A673 (cell line): ENCODE measurements around the gene SAA1. TPM values are rescaled to one million over a fixed set of nuclear protein-coding genes. Genes with fewer than 3 reads are reported as not detected.

ENCODE experiments used
- BruUV-seq: library from RNA; stranded (reverse); fragments of 400-500 nt; replicated peaks from 2 replicates; lab custom pipeline; 2021; lab: Mats Ljungman, UMichigan
- CTCF ChIA-PET: fragments of 300-600 bp; sonication (Branson Sonifier 250); formaldehyde crosslinking; loops from one replicate; lab custom pipeline; 2022; ENCODE audit warnings: antibody characterized with exemption; lab: Charles Lee
- POLR2A ChIA-PET: fragments of 300-600 bp; sonication (Branson Sonifier 250); formaldehyde crosslinking; loops from one replicate; lab custom pipeline; 2022; ENCODE audit warnings: antibody characterized with exemption; ENCODE audit not compliant: low non-redundant PET; lab: Charles Lee
- DNase-seq: peaks from one replicate; pipeline ENCODE4 v3.0.0-alpha.2; 2015; ENCODE audit warnings: low spot score
- H3K27ac ChIP-seq: fragments of 200-600 bp; sonication (generic); 2 replicates; pipeline ENCODE4 v1.5.1; 2016; ENCODE audit warnings: mixed run types, low read depth, mild to moderate bottlenecking, mixed read lengths, antibody characterized with exemption, low read length; ENCODE audit not compliant: poor library complexity, severe bottlenecking
- H3K27me3 ChIP-seq: fragments of 200-600 bp; sonication (generic); replicated peaks from 2 replicates; pipeline ENCODE4 v1.6.1; 2017; ENCODE audit warnings: mixed run types, low read depth, mild to moderate bottlenecking, mixed read lengths, antibody characterized with exemption, low read length; ENCODE audit not compliant: insufficient read depth, poor library complexity
- H3K36me3 ChIP-seq: fragments of 200-600 bp; sonication (generic); 2 replicates; pipeline ENCODE4 v1.6.1; 2016; ENCODE audit warnings: mixed run types, mild to moderate bottlenecking, mixed read lengths, antibody characterized with exemption, low read length; ENCODE audit not compliant: insufficient read depth, poor library complexity, severe bottlenecking
- H3K4me1 ChIP-seq: fragments of 200-600 bp; sonication (generic); 2 replicates; pipeline ENCODE4 v1.6.1; 2017; ENCODE audit warnings: mixed run types, mild to moderate bottlenecking, mixed read lengths, antibody characterized with exemption, low read length; ENCODE audit not compliant: insufficient read depth, poor library complexity, severe bottlenecking
- H3K4me3 ChIP-seq: fragments of 200-600 bp; sonication (generic); 2 replicates; pipeline ENCODE4 v1.5.1; 2016; ENCODE audit warnings: low read depth, mixed run types, mild to moderate bottlenecking, mixed read lengths, low read length; ENCODE audit not compliant: poor library complexity, severe bottlenecking
- H3K9me3 ChIP-seq: fragments of 200-600 bp; sonication (generic); 2 replicates; pipeline ENCODE4 v1.6.1; 2016; ENCODE audit warnings: mixed run types, low read depth, mild to moderate bottlenecking, mixed read lengths, antibody characterized with exemption, low read length; ENCODE audit not compliant: poor library complexity, severe bottlenecking
- CTCF ChIP-seq: fragments of 300-800, 200-600 bp; sonication (generic); conservative IDR thresholded peaks from 2 replicates; pipeline ENCODE4 v1.5.1; 2017; ENCODE audit warnings: low read depth, mild to moderate bottlenecking, antibody characterized with exemption, low read length, moderate library complexity, mixed read lengths
- EZH2 ChIP-seq: fragments of 200-600 bp; sonication (generic); IDR thresholded peaks from 2 replicates; pipeline ENCODE4 v1.6.1; 2017; ENCODE audit warnings: borderline replicate concordance, low read depth, mild to moderate bottlenecking, mixed read lengths, antibody characterized with exemption, low read length; ENCODE audit not compliant: poor library complexity, severe bottlenecking
- intact Hi-C: fragments of 100-400 bp; cut with micrococcal nuclease; formaldehyde crosslinking; loops from one replicate; pipeline ENCODE4 v1.10.0; 2022; ENCODE audit not compliant: unreplicated experiment
- total RNA-seq: library from RNA; stranded (reverse); gene quantifications from 2 replicates; pipeline ENCODE4 v1.2.3, GENCODE V29; 2021

The SAA1 gene
- total RNA-seq, 1 experiment from 2014 or later = not detected

DNA sequence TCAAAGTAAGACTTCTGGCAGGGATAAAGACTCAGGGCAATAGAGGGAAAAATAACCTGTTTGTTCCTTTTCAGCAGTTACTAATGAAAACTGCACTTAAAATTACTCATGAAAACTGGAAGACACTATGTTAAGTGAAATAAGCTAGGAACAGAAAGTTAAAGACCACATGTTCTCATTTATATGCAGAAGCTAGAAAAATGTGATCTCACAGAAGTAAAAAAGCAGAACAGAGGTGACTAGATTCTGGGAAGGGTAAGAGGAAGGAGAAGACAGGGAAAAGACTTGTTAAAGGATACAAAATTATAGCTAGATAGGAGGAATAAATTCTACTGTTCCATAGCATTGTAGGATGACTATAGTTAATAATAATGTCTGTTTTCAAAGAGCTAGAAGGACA, 33.7 kb downstream of the SAA1 start:
- BruUV-seq = no TSS peak
- intact Hi-C loops = no loop called here
- POLR2A ChIA-PET = no interaction called here
- Histone ChIP-seq H3K36me3 (peaks cover 29% of the 10 kb centered on the region), H3K4me3 (no peak overlapping the region), H3K27ac (no peak overlapping the region), H3K9me3 (no peaks in the 10 kb centered on the region), H3K4me1 (no peaks in the 10 kb centered on the region), H3K27me3 (no peaks in the 10 kb centered on the region)
- TF ChIP-seq EZH2 (no peak), CTCF (no peak)
- CTCF ChIA-PET = no interaction called here
- DNase-seq = no peak

- Histone ChIP-seq H3K27me3 (no peaks in the 10 kb centered on the region), H3K27ac (no peak overlapping the region), H3K4me3 (no peak overlapping the region), H3K9me3 (no peaks in the 10 kb centered on the region), H3K36me3 (peaks cover 12% of the 10 kb centered on the region), H3K4me1 (no peaks in the 10 kb centered on the region)
- CTCF ChIA-PET = no interaction called here
- no peak for DNase-seq
- POLR2A ChIA-PET = no interaction called here
- intact Hi-C loops = no loop called here
- TF ChIP-seq CTCF (no peak), EZH2 (no peak)
- no TSS peak for BruUV-seq
These were observed 38.7 kb downstream of the SAA1 start for GRCh38 chr11:18304745-18305144.

DNA sequence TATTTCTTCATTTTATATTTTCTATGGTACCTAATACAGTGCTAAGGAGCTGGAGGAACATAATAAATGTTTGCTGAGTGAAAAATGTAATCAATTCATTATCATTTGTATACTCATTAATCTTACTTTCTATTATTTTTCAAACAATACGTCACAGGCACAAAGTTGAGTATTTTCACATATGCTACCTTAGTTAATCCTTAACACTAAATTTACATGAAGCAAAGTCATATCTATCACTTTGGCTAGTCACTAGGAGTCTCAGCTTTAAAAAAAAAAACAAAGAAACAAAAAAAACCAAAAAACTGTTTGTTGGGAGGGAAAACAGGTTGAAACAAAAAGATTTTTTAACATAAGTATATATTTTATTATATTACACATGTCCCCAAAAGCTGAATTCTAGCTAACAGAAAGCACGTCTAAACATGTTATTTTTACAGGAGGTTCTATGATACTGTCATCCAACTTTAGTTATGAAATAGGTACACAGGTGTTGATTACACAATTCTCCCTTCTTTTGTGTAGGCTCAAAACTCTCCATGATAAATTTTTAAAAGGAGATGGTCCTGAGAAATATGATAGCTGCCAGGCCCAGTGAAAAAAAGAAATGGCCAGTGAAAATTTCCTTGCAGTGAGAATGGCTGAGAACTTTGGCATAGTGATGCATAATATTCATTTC, 41.5 kb downstream of the SAA1 start:
- H3K27ac ChIP-seq = no peak overlapping the region
- CTCF ChIA-PET = no interaction called here
- intact Hi-C loops = no loop called here
- TF ChIP-seq EZH2 = no peak
- no peak for TF ChIP-seq CTCF
- BruUV-seq = no TSS peak
- H3K4me3 ChIP-seq = no peak overlapping the region
- POLR2A ChIA-PET = no interaction called here
- no peaks in the 10 kb centered on the region for H3K27me3 ChIP-seq
- peaks cover 20% of the 10 kb centered on the region for H3K36me3 ChIP-seq
- no peaks in the 10 kb centered on the region for H3K9me3 ChIP-seq
- DNase-seq = no peak
- no peaks in the 10 kb centered on the region for H3K4me1 ChIP-seq
